PFSK-1 (cell line): Measurements from ENCODE around the gene ULK3.

Experiments
- FOXP2 ChIP-seq: optimal IDR thresholded peaks from 2 replicates; pipeline ENCODE3; 2011; ENCODE audit warnings: borderline replicate concordance, control low read depth, inconsistent platforms; ENCODE audit not compliant: insufficient read depth; ENCODE audit errors: extremely low read length, extremely low read depth
- POLR2AphosphoS5 ChIP-seq: IDR thresholded peaks from 2 replicates; pipeline ENCODE4 v1.6.1; 2012; ENCODE audit warnings: low read depth, mild to moderate bottlenecking, control low read depth, low read length, moderate library complexity
- SIN3A ChIP-seq: IDR thresholded peaks from 2 replicates; pipeline ENCODE4 v1.6.1; 2012; ENCODE audit warnings: mild to moderate bottlenecking, low read length, moderate library complexity, borderline replicate concordance; ENCODE audit not compliant: insufficient read depth
- TAF1 ChIP-seq: IDR thresholded peaks from 2 replicates; pipeline ENCODE4 v1.6.1; 2012; ENCODE audit warnings: low read length, control low read depth, borderline replicate concordance; ENCODE audit not compliant: insufficient read depth
- TF ChIP-seq, protein P1 (sequence below), 2 experiments: IDR thresholded peaks; 2 replicates each; pipeline versions ENCODE4 v1.6.1 to v1.8.0; 2011 to 2012; ENCODE audit warnings: low read depth in 2 of 2, low read length in 2 of 2, control low read depth in 1 of 2, inconsistent platforms in 1 of 2, mild to moderate bottlenecking in 1 of 2, moderate library complexity in 1 of 2; ENCODE audit not compliant: insufficient read depth in 1 of 2

Gene ULK3

DNA sequence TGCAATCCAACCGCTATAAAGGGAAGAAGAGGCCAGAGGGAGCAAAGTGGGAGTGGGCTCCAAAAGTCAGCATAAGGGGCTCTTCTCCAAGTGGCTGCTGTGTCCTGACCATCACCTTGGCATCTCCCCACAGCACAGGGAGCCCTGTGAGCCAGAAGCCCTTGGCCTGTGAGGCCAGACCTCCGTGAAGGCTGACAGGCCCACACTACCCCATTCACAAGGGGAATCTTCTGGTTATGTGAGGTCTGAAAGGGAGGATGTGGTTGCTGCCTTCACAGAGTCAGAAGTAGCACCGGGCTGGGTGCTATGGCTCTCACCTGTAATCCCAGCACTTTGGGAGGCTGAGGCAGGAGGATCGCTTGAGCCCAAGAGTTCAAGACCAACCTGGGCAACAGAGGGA, 2.6 kb upstream of the ULK3 start:
- no peak for TF ChIP-seq TAF1
- no peak for TF ChIP-seq SIN3A
- TF ChIP-seq FOXP2, result no peak
- no peak for TF ChIP-seq POLR2AphosphoS5
- TF ChIP-seq, protein P1, sequence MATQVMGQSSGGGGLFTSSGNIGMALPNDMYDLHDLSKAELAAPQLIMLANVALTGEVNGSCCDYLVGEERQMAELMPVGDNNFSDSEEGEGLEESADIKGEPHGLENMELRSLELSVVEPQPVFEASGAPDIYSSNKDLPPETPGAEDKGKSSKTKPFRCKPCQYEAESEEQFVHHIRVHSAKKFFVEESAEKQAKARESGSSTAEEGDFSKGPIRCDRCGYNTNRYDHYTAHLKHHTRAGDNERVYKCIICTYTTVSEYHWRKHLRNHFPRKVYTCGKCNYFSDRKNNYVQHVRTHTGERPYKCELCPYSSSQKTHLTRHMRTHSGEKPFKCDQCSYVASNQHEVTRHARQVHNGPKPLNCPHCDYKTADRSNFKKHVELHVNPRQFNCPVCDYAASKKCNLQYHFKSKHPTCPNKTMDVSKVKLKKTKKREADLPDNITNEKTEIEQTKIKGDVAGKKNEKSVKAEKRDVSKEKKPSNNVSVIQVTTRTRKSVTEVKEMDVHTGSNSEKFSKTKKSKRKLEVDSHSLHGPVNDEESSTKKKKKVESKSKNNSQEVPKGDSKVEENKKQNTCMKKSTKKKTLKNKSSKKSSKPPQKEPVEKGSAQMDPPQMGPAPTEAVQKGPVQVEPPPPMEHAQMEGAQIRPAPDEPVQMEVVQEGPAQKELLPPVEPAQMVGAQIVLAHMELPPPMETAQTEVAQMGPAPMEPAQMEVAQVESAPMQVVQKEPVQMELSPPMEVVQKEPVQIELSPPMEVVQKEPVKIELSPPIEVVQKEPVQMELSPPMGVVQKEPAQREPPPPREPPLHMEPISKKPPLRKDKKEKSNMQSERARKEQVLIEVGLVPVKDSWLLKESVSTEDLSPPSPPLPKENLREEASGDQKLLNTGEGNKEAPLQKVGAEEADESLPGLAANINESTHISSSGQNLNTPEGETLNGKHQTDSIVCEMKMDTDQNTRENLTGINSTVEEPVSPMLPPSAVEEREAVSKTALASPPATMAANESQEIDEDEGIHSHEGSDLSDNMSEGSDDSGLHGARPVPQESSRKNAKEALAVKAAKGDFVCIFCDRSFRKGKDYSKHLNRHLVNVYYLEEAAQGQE (IDR thresholded peaks at IDR 0.05; ENCODE audit: insufficient read depth in 1 of 2, low read depth in 2 of 2, low read length in 2 of 2), result no peak

DNA sequence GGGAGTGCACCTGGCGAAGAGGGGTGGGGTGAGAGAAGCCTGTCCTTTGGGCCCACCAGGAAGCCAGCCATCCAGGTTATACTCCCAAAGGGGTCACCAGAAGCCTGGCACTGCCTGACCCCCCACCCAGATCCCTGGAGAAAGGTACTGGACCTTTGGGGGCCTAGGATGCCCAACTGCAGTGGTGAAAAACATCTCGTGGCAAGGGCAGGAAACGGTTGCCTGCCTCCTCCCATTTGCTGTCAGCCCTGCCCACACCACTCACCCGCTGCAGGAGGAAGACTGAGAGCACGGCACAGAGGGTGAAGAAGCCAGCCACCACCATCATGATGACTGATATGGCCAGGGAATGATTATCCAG, 2.2 kb upstream of the ULK3 start:
- no peak for TF ChIP-seq POLR2AphosphoS5
- TF ChIP-seq TAF1, result no peak
- TF ChIP-seq SIN3A, result no peak
- TF ChIP-seq, protein P1 (IDR thresholded peaks at IDR 0.05; ENCODE audit: insufficient read depth in 1 of 2, low read depth in 2 of 2, low read length in 2 of 2), result no peak
- no peak for TF ChIP-seq FOXP2

DNA sequence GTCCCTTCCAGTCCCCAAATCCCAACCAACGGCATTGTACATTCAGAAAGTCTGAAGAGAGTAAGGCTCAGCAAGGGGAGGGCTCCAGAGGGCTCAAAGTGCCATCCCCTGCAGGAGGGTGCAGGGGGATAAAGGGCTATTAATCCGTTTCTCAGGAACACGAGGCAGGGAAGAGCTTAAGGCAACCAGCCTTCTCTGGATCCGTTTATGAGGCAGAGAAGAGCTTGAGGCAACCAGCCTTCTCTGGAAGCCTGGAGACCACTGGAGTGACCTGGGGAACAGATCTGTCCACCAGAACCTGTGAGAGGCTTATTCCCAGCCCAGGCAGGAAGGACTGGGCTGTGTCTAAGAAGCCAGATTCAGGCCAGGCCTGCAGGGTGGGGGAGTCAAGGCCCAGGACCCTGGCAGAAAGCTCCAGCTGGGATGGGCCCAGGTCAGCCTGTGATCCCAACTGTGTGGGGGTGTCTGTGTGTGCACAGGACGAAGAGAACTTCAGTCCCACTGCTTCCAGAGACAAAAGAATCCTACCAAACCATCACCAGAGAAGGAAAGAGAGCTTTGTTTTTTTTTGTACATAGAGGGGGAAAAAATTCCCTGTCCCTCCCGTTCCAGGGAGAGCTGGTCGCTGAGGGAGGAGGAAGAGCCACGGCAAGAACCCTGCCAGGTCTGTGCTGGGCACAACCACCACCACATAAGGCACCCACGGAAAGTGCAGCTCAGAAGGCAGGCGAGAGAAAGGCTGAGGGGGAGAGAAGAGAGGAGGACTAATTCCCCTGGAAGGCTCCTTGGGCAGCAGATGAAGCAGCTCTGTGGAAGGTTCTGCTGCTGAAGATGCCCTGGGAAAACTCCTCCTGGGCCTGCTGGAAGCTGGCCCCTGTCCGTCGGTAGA, 1.6 kb upstream of the ULK3 start:
- TF ChIP-seq POLR2AphosphoS5 (no peak), TAF1 (no peak)
- TF ChIP-seq, protein P1 (IDR thresholded peaks at IDR 0.05; ENCODE audit: insufficient read depth in 1 of 2, low read depth in 2 of 2, low read length in 2 of 2), result no peak

DNA sequence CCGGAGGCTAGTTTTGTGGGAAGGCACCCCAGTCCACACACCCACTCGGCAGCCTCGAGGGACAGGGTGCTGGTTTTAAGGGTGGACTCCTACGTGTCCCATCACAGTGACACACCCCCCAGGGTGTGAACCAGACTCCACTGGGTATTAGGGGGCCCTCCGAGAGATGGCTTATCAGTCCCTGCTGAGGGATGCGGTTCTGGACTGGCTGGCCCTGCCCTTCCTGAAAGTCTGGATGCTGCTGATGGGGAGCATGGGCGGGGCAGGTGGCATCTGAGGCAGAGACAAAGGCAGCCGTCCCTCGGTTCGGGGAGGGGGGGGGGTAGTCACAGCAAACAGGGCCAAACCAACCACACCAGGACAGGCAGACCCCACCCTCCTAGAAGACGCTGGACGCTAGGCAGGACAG, 939 bp upstream of the ULK3 start:
- TF ChIP-seq SIN3A (no peak), POLR2AphosphoS5 (no peak), TAF1 (no peak), FOXP2 (no peak)
- TF ChIP-seq, protein P1 (IDR thresholded peaks at IDR 0.05; ENCODE audit: insufficient read depth in 1 of 2, low read depth in 2 of 2, low read length in 2 of 2), result no peak

DNA sequence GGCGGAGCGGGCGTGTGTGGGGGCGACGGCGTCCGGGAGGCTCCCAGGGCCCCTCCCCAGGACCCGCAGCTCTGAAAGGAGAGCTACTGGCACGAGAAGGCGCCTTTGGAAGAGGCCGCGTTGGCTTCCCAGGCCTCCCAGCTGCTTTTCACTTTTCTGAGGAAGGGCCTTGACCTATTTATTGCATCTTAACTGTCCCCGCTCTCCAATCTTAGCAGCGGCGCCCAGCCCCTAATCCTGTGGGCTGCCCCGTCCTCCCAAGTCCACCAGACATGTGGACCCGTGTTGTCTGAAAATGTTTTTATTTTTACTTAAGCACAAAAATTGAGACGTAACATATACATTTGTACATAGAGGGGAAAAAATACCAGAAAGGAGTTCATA, 481 bp upstream of the ULK3 start:
- no peak; the same call in 1 of the 2 replicates for TF ChIP-seq POLR2AphosphoS5
- TF ChIP-seq SIN3A, result no peak
- TF ChIP-seq FOXP2, result no peak
